ENCODE measurements around the gene SLC36A1. TPM values are rescaled to one million over a fixed set of nuclear protein-coding genes. Genes with fewer than 3 reads are reported as not detected.
A peak's percentile ranks its signal among the peaks of the same experiment; 100 is the strongest.

SLC36A1 gene
- total RNA-seq, 1 experiment from 2014 or later, result 15.0 TPM

GRCh38 chr5:151483176-151483575 lies 35.8 kb downstream of the SLC36A1 start:
- Mint-ChIP-seq H3K4me3 (no peak overlapping the region), H3K27me3 (ENCODE audit: low read depth) (no peaks in the 10 kb centered on the region), H3K4me1 (peaks cover 29 to 38% of the 10 kb centered on the region in 2 experiments), H3K36me3 (ENCODE audit: insufficient read depth in 1 of 3, low read depth in 3 of 3) (peaks cover 7 to 52% (median 23%) of the 10 kb centered on the region in 3 experiments; a peak in 6 of 7 replicates), H3K9me3 (no peaks in the 10 kb centered on the region), H3K27ac (peak overlapping the region in 1 of 3 experiments; percentile 29; a peak in 2 of 7 replicates)
- Histone ChIP-seq H3K9ac (ENCODE audit: extremely low read depth, insufficient read length, low read length) (no peak overlapping the region), H3K23me2 (ENCODE audit: insufficient read length, low read depth, low read length, poor library complexity, severe bottlenecking) (no peaks in the 10 kb centered on the region), H3K79me1 (ENCODE audit: insufficient read depth, low read depth, low read length, poor library complexity, severe bottlenecking) (no peaks in the 10 kb centered on the region), H4K20me1 (ENCODE audit: control insufficient read depth, insufficient read depth, insufficient read length) (no peaks in the 10 kb centered on the region), H3K9me3 (ENCODE audit: control insufficient read depth, low read depth, low read length) (no peaks in the 10 kb centered on the region), H3K4me2 (ENCODE audit: insufficient read depth, insufficient read length, low read length) (no peak overlapping the region), H2BK120ac (ENCODE audit: low read depth, low read length, poor library complexity, severe bottlenecking) (no peak overlapping the region), H4K5ac (ENCODE audit: insufficient read length, low read depth, low read length) (no peak overlapping the region), H4K91ac (ENCODE audit: insufficient read length, low read depth, low read length) (no peak overlapping the region), H3K27ac (ENCODE audit: insufficient read length, low read depth, low read length) (no peak overlapping the region), H2AK5ac (ENCODE audit: insufficient read length, low read length) (no peak overlapping the region), H2BK5ac (ENCODE audit: insufficient read length, low read length) (no peak overlapping the region), H3K79me2 (ENCODE audit: insufficient read depth, low read length) (no peaks in the 10 kb centered on the region), H2BK15ac (ENCODE audit: low read depth, low read length) (no peak overlapping the region), H3K23ac (ENCODE audit: insufficient read length, low read depth, low read length) (no peak overlapping the region), H3T11ph (ENCODE audit: low read length) (no peak overlapping the region), H4K8ac (replicated peaks; ENCODE audit: insufficient read length, low read depth, low read length) (no peak overlapping the region), H3K14ac (ENCODE audit: insufficient read depth, low read length) (no peak overlapping the region), H3K4me1 (ENCODE audit: insufficient read depth, low read length) (no peaks in the 10 kb centered on the region; the same call in 1 of the 2 replicates), H3K56ac (ENCODE audit: insufficient read length, low read depth, low read length) (no peak overlapping the region), H3K27me3 (ENCODE audit: insufficient read depth, low read length) (no peaks in the 10 kb centered on the region), H2AFZ (ENCODE audit: low read length) (no peak overlapping the region), H3K4ac (ENCODE audit: low read depth, low read length) (no peak overlapping the region), H2BK12ac (ENCODE audit: insufficient read length, low read depth, low read length) (no peak overlapping the region), H2BK20ac (ENCODE audit: low read depth, low read length, poor library complexity, severe bottlenecking) (no peak overlapping the region), H3K18ac (ENCODE audit: insufficient read length, low read depth, low read length) (no peak overlapping the region)
- no peak for DNase-seq
- TF ChIP-seq CTCF (conservative IDR thresholded peaks at IDR 0.05), result no peak
- WGBS (ENCODE audit: extremely low coverage, insufficient read length, low lambda C conversion rate), result no CpG with 5 or more reads among the region's 3 CpGs

All from H9 (cell line).